ENCODE data around the gene STAT5B.

STAT5B gene

GRCh38 chr17:42230225-42230624 lies 46.0 kb downstream of the STAT5B start:
- Histone ChIP-seq H3K9me3 (ENCODE audit: control insufficient read depth, low read length) (no peaks in the 10 kb centered on the region), H3K4me3 (ENCODE audit: low read depth, low read length) (no peak overlapping the region), H3K36me3 (ENCODE audit: control insufficient read depth, insufficient read depth, low read length) (no peaks in the 10 kb centered on the region), H3K4me1 (peaks cover 2% of the 10 kb centered on the region), H2AFZ (no peak overlapping the region), H3K27me3 (ENCODE audit: control insufficient read depth, insufficient read depth, low read length) (no peaks in the 10 kb centered on the region), H3K79me2 (peaks cover 9% of the 10 kb centered on the region), H3K27ac (no peak overlapping the region), H3K9ac (no peak overlapping the region), H3K4me2 (ENCODE audit: low read length) (no peak overlapping the region)
- TF ChIP-seq CTCF (IDR thresholded peaks at IDR 0.05) = no peak

- no peaks in the 10 kb centered on the region for H3K9me3 ChIP-seq (ENCODE audit: control insufficient read depth, low read length)
- H2AFZ ChIP-seq = no peak overlapping the region
- no peak overlapping the region for H3K4me3 ChIP-seq (ENCODE audit: low read depth, low read length)
- peaks cover 2% of the 10 kb centered on the region for H3K79me2 ChIP-seq
- no peaks in the 10 kb centered on the region for H3K27me3 ChIP-seq (ENCODE audit: control insufficient read depth, insufficient read depth, low read length)
- TF ChIP-seq CTCF (IDR thresholded peaks at IDR 0.05) = no peak
- H3K27ac ChIP-seq = no peak overlapping the region
- H3K36me3 ChIP-seq (ENCODE audit: control insufficient read depth, insufficient read depth, low read length) = no peaks in the 10 kb centered on the region
- H3K4me1 ChIP-seq = no peaks in the 10 kb centered on the region
- H3K9ac ChIP-seq = no peak overlapping the region
- H3K4me2 ChIP-seq (ENCODE audit: low read length) = no peak overlapping the region
Observed at GRCh38 chr17:42227849-42228700, 48.1 kb downstream of the STAT5B start.

GRCh38 chr17:42225646-42226045 lies 50.5 kb downstream of the STAT5B start:
- Histone ChIP-seq H3K27ac (no peak overlapping the region), H3K27me3 (ENCODE audit: control insufficient read depth, insufficient read depth, low read length) (no peaks in the 10 kb centered on the region), H3K4me2 (ENCODE audit: low read length) (no peak overlapping the region), H3K9me3 (ENCODE audit: control insufficient read depth, low read length) (no peaks in the 10 kb centered on the region), H3K4me1 (no peaks in the 10 kb centered on the region), H3K36me3 (ENCODE audit: control insufficient read depth, insufficient read depth, low read length) (no peaks in the 10 kb centered on the region), H3K4me3 (ENCODE audit: low read depth, low read length) (no peak overlapping the region), H2AFZ (no peak overlapping the region), H3K9ac (no peak overlapping the region), H3K79me2 (peaks cover 2% of the 10 kb centered on the region)
- TF ChIP-seq CTCF (IDR thresholded peaks at IDR 0.05) = no peak

GRCh38 chr17:42224651-42225050 lies 51.5 kb downstream of the STAT5B start:
- no peak overlapping the region for H3K9ac ChIP-seq
- H3K36me3 ChIP-seq (ENCODE audit: control insufficient read depth, insufficient read depth, low read length) = no peaks in the 10 kb centered on the region

More at GRCh38 chr17:42224651-42225050, 51.5 kb downstream of the STAT5B start:
- no peak overlapping the region for H2AFZ ChIP-seq
- TF ChIP-seq CTCF (IDR thresholded peaks at IDR 0.05) = no peak
- H3K79me2 ChIP-seq = peaks cover 2% of the 10 kb centered on the region
- H3K9me3 ChIP-seq (ENCODE audit: control insufficient read depth, low read length) = no peaks in the 10 kb centered on the region
- H3K27me3 ChIP-seq (ENCODE audit: control insufficient read depth, insufficient read depth, low read length) = no peaks in the 10 kb centered on the region
- no peak overlapping the region for H3K4me3 ChIP-seq (ENCODE audit: low read depth, low read length)
- no peak overlapping the region for H3K4me2 ChIP-seq (ENCODE audit: low read length)
- no peaks in the 10 kb centered on the region for H3K4me1 ChIP-seq
- H3K27ac ChIP-seq = no peak overlapping the region
